OCI-LY1 (cell line): ENCODE measurements around the gene SPG11.
A peak's percentile ranks its signal among the peaks of the same experiment; 100 is the strongest.

ENCODE experiments used
- H2AFZ ChIP-seq: fragments of 200-600 bp; sonication (generic), shearing (Covaris generic); 2 replicates; pipeline ENCODE4 v1.6.0; 2014; ENCODE audit warnings: antibody characterized with exemption, mild to moderate bottlenecking, low read length
- H3F3A ChIP-seq: fragments of 200-600 bp; sonication (generic), shearing (Covaris generic); 2 replicates; pipeline ENCODE4 v1.6.0; 2014; ENCODE audit warnings: mild to moderate bottlenecking, antibody characterized with exemption, low read length, moderate library complexity; ENCODE audit not compliant: insufficient read depth
- H3K27ac ChIP-seq: fragments of 200-600 bp; sonication (generic); 2 replicates; pipeline ENCODE4 v1.5.1; 2014; ENCODE audit warnings: low read length, mixed run types, mild to moderate bottlenecking, low read depth; ENCODE audit not compliant: poor library complexity, severe bottlenecking
- H3K27me3 ChIP-seq: fragments of 200-600 bp; sonication (generic); 2 replicates; pipeline ENCODE4 v1.6.0; 2014; ENCODE audit warnings: antibody characterized with exemption, mild to moderate bottlenecking, low read length, moderate library complexity; ENCODE audit not compliant: insufficient read depth
- H3K36me3 ChIP-seq: fragments of 200-600 bp; sonication (generic); 2 replicates; pipeline ENCODE4 v1.6.1; 2014; ENCODE audit warnings: mild to moderate bottlenecking, antibody characterized with exemption, low read length, moderate library complexity, mixed read lengths; ENCODE audit not compliant: insufficient read depth
- H3K4me1 ChIP-seq: fragments of 200-600 bp; sonication (generic); 2 replicates; pipeline ENCODE4 v1.5.1; 2014; ENCODE audit warnings: mild to moderate bottlenecking, low read length, moderate library complexity; ENCODE audit not compliant: insufficient read depth, severe bottlenecking
- H3K4me2 ChIP-seq: fragments of 200-600 bp; sonication (generic), shearing (Covaris generic); 2 replicates; pipeline ENCODE4 v1.6.1; 2014; ENCODE audit warnings: low read length
- H3K4me3 ChIP-seq: fragments of 200-600 bp; sonication (generic); 2 replicates; pipeline ENCODE4 v1.5.1; 2014; ENCODE audit warnings: low read length, low read depth, mild to moderate bottlenecking, mixed read lengths; ENCODE audit not compliant: poor library complexity, severe bottlenecking
- H3K79me2 ChIP-seq: fragments of 200-600 bp; shearing (Covaris generic); 2 replicates; pipeline ENCODE4 v1.6.1; 2016; ENCODE audit warnings: mixed run types, low read length, mixed read lengths; ENCODE audit not compliant: insufficient read depth
- H3K9ac ChIP-seq: fragments of 200-600 bp; sonication (generic), shearing (Covaris generic); 2 replicates; pipeline ENCODE4 v1.6.1; 2014; ENCODE audit warnings: mild to moderate bottlenecking, low read length, mixed read lengths
- H3K9me2 ChIP-seq: fragments of 200-600 bp; sonication (generic), shearing (Covaris generic); 2 replicates; pipeline ENCODE4 v1.6.1; 2014; ENCODE audit warnings: low read depth, mild to moderate bottlenecking, low read length, mixed read lengths
- H3K9me3 ChIP-seq: fragments of 200-600 bp; shearing (Covaris generic); 2 replicates; pipeline ENCODE4 v1.6.1; 2014; ENCODE audit warnings: low read length, mixed read lengths
- H4K20me1 ChIP-seq: fragments of 200-600 bp; sonication (generic), shearing (Covaris generic); 2 replicates; pipeline ENCODE4 v1.6.0; 2016; ENCODE audit warnings: mild to moderate bottlenecking, low read length; ENCODE audit not compliant: insufficient read depth
- CTCF ChIP-seq: fragments of 200-600 bp; sonication (generic), shearing (Covaris generic); IDR thresholded peaks from 2 replicates; pipeline ENCODE4 v1.5.1; 2017; ENCODE audit warnings: mild to moderate bottlenecking, antibody characterized with exemption, low read length, moderate library complexity, mixed read lengths
- EZH2 ChIP-seq: fragments of 200-600 bp; sonication (generic), shearing (Covaris generic); IDR thresholded peaks from 2 replicates; pipeline ENCODE4 v1.8.0; 2017; ENCODE audit warnings: borderline replicate concordance, mixed run types, mild to moderate bottlenecking, antibody characterized with exemption, low read length, moderate library complexity, mixed read lengths

The SPG11 gene

GRCh38 chr15:44536302-44536961 lies 127.0 kb downstream of the SPG11 start:
- peak overlapping the region; percentile 21; the same call in 1 of the 2 replicates for H2AFZ ChIP-seq

GRCh38 chr15:44535523-44536301 lies 127.8 kb downstream of the SPG11 start:
- Histone ChIP-seq H3K9me2 (no peaks in the 10 kb centered on the region), H3K4me2 (peak overlapping the region; percentile 85), H3K79me2 (peaks cover 23% of the 10 kb centered on the region), H3K9me3 (no peaks in the 10 kb centered on the region), H3F3A (0 out of 2 replicates have a peak, but pooled peaks cover 3% of the 10 kb centered on the region), H3K36me3 (peaks cover 18% of the 10 kb centered on the region; the same call in 1 of the 2 replicates), H4K20me1 (no peaks in the 10 kb centered on the region), H2AFZ (no peak overlapping the region), H3K4me1 (peaks cover 24% of the 10 kb centered on the region), H3K27me3 (no peaks in the 10 kb centered on the region), H3K9ac (peak overlapping the region; percentile 81), H3K27ac (peak overlapping the region; percentile 54), H3K4me3 (peak overlapping the region; percentile 96)
- no peak for TF ChIP-seq EZH2

More at GRCh38 chr15:44536302-44536961, 127.0 kb downstream of the SPG11 start:
- Histone ChIP-seq H3F3A (0 out of 2 replicates have a peak, but pooled peaks cover 3% of the 10 kb centered on the region), H3K9ac (peak overlapping the region; percentile 81), H3K27ac (peak overlapping the region; percentile 54), H3K9me2 (no peaks in the 10 kb centered on the region), H3K79me2 (peaks cover 31% of the 10 kb centered on the region), H3K36me3 (peaks cover 25% of the 10 kb centered on the region), H3K9me3 (no peaks in the 10 kb centered on the region), H3K4me3 (peak overlapping the region; percentile 96), H3K4me1 (peaks cover 31% of the 10 kb centered on the region), H4K20me1 (no peaks in the 10 kb centered on the region), H3K4me2 (peak overlapping the region; percentile 85), H3K27me3 (no peaks in the 10 kb centered on the region)
- TF ChIP-seq CTCF (peak; percentile 34; the same call in 1 of the 2 replicates), EZH2 (no peak)

GRCh38 chr15:44535092-44535491 lies 128.4 kb downstream of the SPG11 start:
- H3K9ac ChIP-seq: no peak overlapping the region
- no peaks in the 10 kb centered on the region for H3K27me3 ChIP-seq
- H3K4me2 ChIP-seq: no peak overlapping the region
- TF ChIP-seq CTCF: no peak
- TF ChIP-seq EZH2: no peak
- no peak overlapping the region for H3K4me3 ChIP-seq
- no peak overlapping the region for H3K27ac ChIP-seq
- H3K79me2 ChIP-seq: peaks cover 18% of the 10 kb centered on the region
- no peaks in the 10 kb centered on the region for H3K9me3 ChIP-seq
- H2AFZ ChIP-seq: no peak overlapping the region
- H3F3A ChIP-seq: 0 out of 2 replicates have a peak, but pooled peaks cover 3% of the 10 kb centered on the region
- peaks cover 13% of the 10 kb centered on the region; the same call in 1 of the 2 replicates for H3K36me3 ChIP-seq
- no peaks in the 10 kb centered on the region for H3K9me2 ChIP-seq
- no peaks in the 10 kb centered on the region for H4K20me1 ChIP-seq
- peaks cover 21% of the 10 kb centered on the region for H3K4me1 ChIP-seq
